ENCODE results near the gene XCL2. TPM values are rescaled to one million over a fixed set of nuclear protein-coding genes. Genes with fewer than 3 reads are reported as not detected.

Gene XCL2
- total and polyA plus RNA-seq, 2 of the 4 experiments (the other 2 are of a cell fraction) = not detected

DNA sequence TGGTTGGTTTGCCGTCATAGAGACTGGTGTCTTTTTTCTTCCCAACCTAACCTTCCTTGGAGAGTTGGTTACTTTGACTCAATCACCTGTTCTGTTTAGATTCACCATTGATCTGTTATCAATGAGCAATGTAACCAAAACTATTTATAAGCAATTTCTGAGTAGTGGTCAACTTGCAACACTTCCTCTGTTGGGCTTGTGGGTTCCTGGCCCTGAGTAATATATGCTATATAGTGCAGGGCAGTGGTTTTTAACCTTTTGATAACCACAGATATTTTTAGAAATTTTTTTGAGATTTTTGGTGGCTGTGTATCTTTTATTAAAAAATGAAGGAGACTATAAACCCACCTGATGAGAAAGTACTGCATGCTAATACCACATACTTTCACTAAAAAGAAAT, 23.2 kb upstream of the XCL2 start:
- Histone ChIP-seq H3K9me1 (ENCODE audit: insufficient read depth, low read length) (no peaks in the 10 kb centered on the region), H4K20me1 (ENCODE audit: insufficient read depth, low read length) (no peaks in the 10 kb centered on the region), H4K5ac (ENCODE audit: low read depth, low read length) (no peak overlapping the region), H3K4me1 (ENCODE audit: control insufficient read depth, insufficient read depth, low read length) (no peaks in the 10 kb centered on the region), H2AK5ac (ENCODE audit: low read depth, low read length) (no peak overlapping the region), H3K36me3 (ENCODE audit: control insufficient read depth, insufficient read depth, low read length) (no peaks in the 10 kb centered on the region), H2AFZ (replicated peaks; ENCODE audit: low read length, poor library complexity) (no peak overlapping the region), H3K56ac (ENCODE audit: extremely low read depth, insufficient read depth, low read length) (no peak overlapping the region), H3K4me3 (ENCODE audit: insufficient read depth, low read depth, low read length) (no peak overlapping the region), H3K14ac (replicated peaks; ENCODE audit: low read depth, low read length) (no peak overlapping the region), H3K9me3 (ENCODE audit: control insufficient read depth, insufficient read depth, low read length) (no peaks in the 10 kb centered on the region), H3K79me1 (ENCODE audit: low read depth in 1 of 2, low read length in 2 of 2) (no peaks in the 10 kb centered on the region), H3K4ac (ENCODE audit: low read depth, low read length) (no peak overlapping the region), H2BK120ac (ENCODE audit: low read depth, low read length) (no peak overlapping the region), H3K4me2 (ENCODE audit: low read depth, low read length) (no peak overlapping the region), H2BK15ac (ENCODE audit: low read depth, low read length) (no peak overlapping the region), H3K27me3 (ENCODE audit: control insufficient read depth, insufficient read depth, low read length) (no peaks in the 10 kb centered on the region; the same call in 1 of the 2 replicates), H2AK9ac (replicated peaks; ENCODE audit: low read depth, low read length, poor library complexity) (no peak overlapping the region), H3K18ac (ENCODE audit: low read depth, low read length) (no peak overlapping the region), H3K23ac (ENCODE audit: low read depth, low read length) (no peak overlapping the region), H2BK5ac (ENCODE audit: low read depth, low read length, poor library complexity, severe bottlenecking) (no peak overlapping the region), H3K27ac (ENCODE audit: insufficient read depth, low read length) (no peak overlapping the region), H3K9ac (ENCODE audit: low read depth, low read length) (no peak overlapping the region), H4K8ac (ENCODE audit: low read depth in 2 of 2, low read length in 2 of 2) (no peak overlapping the region), H4K91ac (ENCODE audit: insufficient read depth, low read depth, low read length) (no peak overlapping the region), H2BK20ac (ENCODE audit: low read depth, low read length) (no peak overlapping the region)
- dilution Hi-C loops (cut with HindIII; ENCODE audit: low sequenced_read_pairs, unreplicated experiment) (no loop called here), intact Hi-C loops (cut with micrococcal nuclease) (no loop called here), in situ Hi-C loops (cut with MboI; ENCODE audit: low sequenced_read_pairs) (no loop called here)
- no CpG with 5 or more reads among the region's 1 CpG for WGBS, 2 experiments (ENCODE audit: extremely low coverage in 2 of 2, insufficient read length in 1 of 2)
- no peak for DNase-seq
- ChIA-PET CTCF (no interaction called here), POLR2A (ENCODE audit: unreplicated experiment) (no interaction called here)
- no peak for TF ChIP-seq MAZ (IDR thresholded peaks at IDR 0.05; ENCODE audit: borderline replicate concordance, low read depth, low read length)
- no peak for TF ChIP-seq CEBPB (IDR thresholded peaks at IDR 0.05; ENCODE audit: low read depth, low read length)
- BruUV-seq (replicated peaks) = no TSS peak
- ATAC-seq (ENCODE audit: low read depth) = no peak
